Suprapubic skin (tissue), 3 donors: ENCODE measurements around the gene GPR22.

Source experiments
- CTCF ChIP-seq, 2 donors: fragments of 200-600 bp in 1 of 2; fragments of 450-650 bp in 1 of 2; sonication (generic) in 1 of 2; IDR thresholded peaks; one replicate each; pipeline ENCODE4 v1.5.1; 2016 to 2019; ENCODE audit warnings: antibody characterized with exemption in 2 of 2, mild to moderate bottlenecking in 1 of 2, moderate library complexity in 1 of 2
- EP300 ChIP-seq: sonication (generic); formaldehyde crosslinking; IDR thresholded peaks from one replicate; pipeline ENCODE4 v1.6.1; 2017; ENCODE audit warnings: antibody characterized with exemption

GRCh38 chr7:107502797-107503196 is 32.9 kb downstream of the GPR22 start:
- TF ChIP-seq CTCF (IDR thresholded peaks at IDR 0.05) (no peak), EP300 (no peak)
